Effector CD4-positive, alpha-beta T cell (primary cell): Measurements from ENCODE around the gene PPIF.

Source experiments
- DNase-seq: peaks from one replicate; pipeline ENCODE4 v3.0.0-alpha.2; 2020

Gene PPIF

GRCh38 chr10:79403441-79404230 lies 56.4 kb downstream of the PPIF start:
- no peak for DNase-seq

- DNase-seq = no peak
These were observed 57.0 kb downstream of the PPIF start for GRCh38 chr10:79404231-79404609.

DNA sequence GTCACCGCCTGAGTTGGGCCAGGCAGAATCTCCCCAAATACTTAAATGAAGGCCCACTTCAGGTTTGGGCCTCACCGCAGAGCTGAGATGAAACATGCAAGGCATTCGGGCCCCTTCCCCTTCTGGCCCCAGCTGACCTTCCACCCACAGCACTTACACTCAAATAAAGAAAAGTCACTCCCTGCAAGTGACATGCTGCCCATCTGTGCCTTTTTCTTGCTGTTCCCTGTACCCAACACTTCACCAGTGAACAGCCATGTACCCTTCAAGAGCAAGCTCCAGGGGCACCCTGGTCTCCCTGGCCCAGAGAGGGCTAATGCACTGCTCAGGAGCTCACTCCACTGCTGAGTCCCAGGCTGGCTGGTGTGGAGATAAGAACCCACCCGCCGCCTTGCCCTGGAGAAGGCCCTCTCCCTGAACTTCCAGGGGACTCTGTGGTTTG lies 57.4 kb downstream of the PPIF start:
- no peak for DNase-seq
